GM18520 (cell line): ENCODE measurements around the gene KCNK1.
"Not testable (repeated sequence)": the region's sequence is repeated elsewhere in the genome, so short reads cannot be mapped to it uniquely, and the experiment has no call there.

Source experiments
- ATAC-seq: cut with Tn5 transposase; IDR thresholded peaks from one replicate; pipeline ENCODE4 v1.9.1; 2021; ENCODE audit not compliant: unreplicated experiment

Gene KCNK1

DNA sequence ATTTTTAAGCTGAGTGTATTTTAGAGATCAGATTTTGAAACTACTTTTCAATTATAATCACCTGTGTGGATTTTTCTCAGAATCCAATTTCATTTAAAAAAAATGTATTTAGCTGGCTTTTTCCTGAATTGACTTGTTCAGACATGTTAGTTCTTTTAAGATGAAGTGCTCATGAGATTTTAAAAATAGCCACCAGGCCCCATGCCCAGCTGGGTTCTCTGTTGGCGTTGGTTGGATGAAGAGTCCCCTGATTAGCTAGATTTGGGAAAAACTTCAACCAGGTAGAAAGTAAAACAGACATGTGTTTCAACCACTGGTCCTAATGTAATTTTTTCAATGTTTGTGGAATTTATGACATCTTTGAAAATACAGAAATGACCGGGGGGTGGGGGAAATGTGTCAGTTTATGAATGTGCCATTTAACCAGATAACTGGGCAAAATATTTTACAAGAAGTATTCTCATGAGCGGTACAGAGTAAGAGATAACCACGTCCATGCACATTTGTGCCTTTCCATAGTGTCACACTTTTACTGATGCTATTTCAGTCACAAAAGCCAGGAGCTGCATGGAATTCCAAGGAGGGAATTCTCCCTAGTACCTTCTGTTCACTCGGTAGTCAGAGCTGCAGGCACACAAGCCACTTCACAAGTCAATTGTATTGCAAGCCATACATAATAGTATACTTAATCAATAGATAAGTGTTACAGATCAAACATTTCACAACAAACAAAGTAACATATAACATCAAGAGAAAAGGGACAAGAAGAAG, 51.1 kb downstream of the KCNK1 start:
- no peak for ATAC-seq

DNA sequence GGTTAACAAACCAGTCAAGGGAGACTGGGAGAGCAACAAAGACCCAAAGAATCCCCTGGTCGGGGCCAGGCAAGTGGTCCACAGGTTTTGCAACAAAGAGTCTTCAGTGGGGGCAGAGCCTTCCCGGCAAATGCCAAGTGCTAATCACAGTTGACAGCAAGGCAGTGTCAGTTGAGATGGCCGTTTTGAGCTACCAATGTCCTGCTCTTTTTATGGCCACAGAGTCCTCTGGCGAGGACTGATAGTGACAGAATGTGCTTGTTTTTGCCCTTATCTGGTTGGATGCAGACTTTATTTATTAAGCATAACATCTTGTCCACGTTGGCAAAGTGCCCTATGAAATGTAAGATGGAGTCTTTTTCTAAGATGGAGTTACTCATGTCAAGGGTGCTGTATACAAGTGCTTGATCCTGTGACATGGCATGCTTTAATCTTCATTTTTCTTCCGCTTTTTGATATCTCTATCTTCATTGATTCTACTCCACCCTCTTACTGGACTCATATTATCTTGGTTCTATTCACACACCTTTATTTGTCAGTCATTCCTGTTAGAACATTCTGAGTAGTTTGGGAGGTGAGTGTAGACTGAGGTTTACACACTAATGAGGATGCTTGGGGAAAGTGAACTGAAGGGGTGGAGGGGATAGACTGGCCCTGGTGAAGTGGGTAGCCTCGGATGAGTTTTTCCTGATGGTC, 51.8 kb downstream of the KCNK1 start:
- no peak for ATAC-seq

DNA sequence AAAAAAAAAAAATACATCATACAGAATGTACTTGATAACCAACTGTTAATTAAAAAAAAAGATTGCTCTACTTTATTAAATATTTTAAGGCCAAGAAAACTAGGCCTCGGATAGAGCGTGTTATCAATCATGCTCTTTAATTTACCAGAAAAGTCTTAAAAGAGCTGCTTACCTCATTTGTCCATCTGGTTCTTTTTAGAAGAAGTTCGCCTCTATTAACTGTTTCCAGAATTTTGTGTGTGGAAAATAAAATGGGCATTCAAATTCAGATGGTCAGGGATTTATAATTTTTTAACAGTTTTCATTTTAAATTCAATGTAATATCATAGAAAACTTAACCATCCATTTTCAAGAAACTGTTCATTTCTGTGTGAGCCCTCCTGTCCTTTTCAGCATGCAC, 53.8 kb downstream of the KCNK1 start:
- no peak for ATAC-seq

DNA sequence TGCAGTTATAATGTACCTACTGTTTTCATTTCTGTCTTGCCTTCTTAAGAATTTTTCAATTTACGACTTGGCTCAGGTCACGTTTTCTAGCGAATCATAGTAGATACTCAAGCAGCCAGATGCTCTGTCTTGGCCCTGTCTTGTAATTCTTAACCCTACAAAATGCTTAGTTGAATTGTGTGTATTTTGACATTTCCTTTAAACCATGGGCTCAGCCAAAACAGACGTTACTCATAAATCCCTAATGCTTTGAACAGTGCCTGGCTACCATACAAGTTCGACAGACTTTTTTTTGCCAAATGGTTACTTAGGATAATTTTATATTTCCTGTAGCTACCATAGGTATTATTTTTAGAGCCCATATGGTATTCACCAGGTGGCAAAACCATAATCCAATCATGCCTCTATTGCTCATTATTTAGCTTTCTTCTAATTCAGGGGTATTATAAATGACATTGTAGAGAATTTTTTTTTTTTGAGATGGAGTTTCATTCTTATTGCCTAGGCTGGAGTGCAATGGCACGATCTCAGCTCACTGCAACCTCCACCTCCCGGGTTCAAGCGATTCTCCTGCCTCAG, 54.3 kb downstream of the KCNK1 start:
- no peak for ATAC-seq

DNA sequence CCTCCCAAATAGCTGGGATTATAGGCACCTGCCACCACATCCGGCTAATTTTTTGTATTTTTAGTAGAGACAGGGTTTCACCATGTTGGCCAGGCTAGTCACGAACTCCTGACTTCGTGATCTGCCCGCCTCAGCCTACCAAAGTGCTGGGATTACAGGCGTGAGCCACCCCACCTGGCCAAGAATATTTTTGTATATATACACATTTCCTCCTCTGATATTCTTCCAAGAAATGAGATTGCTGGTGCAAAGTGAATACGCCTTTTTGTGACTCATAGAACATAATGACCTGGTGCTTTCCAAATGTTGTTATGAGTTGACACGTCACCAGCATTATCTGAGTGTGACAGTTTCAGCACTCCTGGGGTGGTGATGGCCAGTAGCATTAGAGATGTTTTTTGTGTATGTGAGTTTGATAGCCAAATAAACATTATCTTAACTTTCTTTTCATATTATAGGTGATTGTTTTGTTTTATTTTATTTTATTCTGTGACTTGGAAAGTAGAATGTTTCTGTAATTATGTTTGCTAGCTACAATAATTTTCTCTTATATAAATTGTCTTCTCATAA, 54.9 kb downstream of the KCNK1 start:
- ATAC-seq, result peak; percentile 81

DNA sequence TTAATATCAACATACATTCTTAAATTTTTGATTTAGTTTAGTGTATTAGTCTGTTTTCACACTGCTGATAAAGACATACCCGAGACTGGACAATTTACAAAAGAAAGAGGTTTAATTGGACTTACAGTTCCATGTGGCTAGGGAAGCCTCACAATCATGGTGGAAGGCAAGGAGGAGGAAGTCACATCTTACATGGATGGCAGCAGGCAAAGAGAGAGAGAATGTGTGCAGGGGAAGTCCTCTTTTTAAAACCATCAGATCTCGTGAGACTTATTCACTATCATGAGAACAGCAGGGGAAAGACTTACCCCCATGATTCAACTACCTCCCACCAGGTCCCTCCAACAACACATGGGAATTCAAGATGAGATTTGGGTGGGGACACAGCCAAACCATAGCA, 56.5 kb downstream of the KCNK1 start:
- not testable (repeated sequence) for ATAC-seq

DNA sequence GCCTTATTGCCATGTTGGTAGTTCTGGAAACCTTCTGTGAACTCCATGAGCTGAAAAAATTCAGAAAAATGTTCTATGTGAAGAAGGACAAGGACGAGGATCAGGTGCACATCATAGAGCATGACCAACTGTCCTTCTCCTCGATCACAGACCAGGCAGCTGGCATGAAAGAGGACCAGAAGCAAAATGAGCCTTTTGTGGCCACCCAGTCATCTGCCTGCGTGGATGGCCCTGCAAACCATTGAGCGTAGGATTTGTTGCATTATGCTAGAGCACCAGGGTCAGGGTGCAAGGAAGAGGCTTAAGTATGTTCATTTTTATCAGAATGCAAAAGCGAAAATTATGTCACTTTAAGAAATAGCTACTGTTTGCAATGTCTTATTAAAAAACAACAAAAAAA, 57.4 kb downstream of the KCNK1 start:
- no peak for ATAC-seq

DNA sequence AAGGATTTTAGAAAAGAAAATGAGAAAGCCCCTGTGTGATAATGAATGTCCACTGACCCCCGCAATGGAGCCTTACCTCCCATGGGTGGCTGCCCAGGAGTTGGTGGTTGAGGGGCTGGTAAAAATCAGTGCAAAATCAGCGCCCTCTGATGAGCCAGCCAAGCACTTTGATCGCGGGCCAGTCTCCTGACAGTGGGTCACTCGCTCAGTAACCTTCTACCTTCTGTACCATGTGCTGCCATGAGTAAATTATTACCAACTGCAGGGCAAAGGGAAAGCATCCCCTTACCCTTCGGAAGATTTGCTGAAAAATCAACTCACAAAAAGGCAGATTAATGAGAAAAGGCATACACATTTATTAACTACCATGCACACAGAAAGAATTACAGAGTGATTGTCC, 58.8 kb downstream of the KCNK1 start:
- ATAC-seq, result no peak

DNA sequence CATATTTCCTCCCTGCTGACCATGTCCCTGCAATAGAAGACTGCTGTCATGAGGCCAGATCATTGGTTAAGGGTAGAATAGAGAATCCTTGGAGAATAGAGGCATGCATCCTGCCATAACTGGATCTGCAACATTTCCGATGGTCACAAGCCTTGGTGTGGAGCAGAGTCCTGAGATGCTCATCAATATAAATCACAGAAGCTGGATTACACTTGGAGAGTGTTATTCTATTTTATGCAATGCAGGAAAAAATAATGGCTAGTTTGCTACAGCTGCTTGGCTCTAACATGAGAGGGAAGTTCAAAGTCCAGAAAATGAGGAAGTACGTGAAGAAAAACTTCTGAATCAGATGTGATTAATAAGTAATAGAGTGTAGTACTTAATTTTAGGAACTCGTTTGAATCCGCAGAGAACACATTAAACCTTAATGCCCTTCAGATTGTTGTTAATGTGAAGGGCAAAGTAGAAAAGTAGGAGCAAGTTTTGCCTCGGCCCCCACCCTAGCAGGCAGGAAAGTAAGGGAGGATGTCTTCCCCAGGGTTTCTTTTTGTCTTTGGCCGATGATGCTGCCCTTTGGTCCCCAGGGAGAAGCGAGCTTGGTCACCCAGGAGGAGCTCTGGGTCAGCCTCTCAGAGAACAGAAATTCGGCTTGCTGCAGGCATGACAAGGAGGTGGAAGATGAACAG, 59.5 kb downstream of the KCNK1 start:
- no peak for ATAC-seq

DNA sequence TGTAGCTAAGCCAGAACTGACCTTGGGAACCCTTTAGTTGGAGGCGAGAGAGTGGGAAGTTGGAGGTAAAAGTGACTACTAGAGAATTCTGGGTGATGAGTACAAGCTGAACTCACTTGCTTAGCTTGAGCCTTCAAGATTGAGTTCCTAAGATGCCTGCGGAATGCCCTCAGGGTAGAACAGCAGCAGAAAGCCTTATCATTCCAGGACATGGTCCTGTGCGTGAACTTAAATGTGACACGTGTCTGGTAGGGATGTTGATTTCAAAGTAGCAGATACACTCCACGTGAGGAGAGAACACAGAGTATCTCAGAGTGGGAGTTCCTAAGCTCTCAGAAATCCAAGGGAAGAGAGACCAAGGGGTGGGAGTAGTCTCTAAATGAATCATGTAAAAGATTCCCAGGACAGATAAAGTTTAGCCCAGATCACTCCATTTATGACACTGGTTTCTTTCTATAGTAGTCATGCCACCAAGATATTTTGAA, 60.1 kb downstream of the KCNK1 start:
- no peak for ATAC-seq

DNA sequence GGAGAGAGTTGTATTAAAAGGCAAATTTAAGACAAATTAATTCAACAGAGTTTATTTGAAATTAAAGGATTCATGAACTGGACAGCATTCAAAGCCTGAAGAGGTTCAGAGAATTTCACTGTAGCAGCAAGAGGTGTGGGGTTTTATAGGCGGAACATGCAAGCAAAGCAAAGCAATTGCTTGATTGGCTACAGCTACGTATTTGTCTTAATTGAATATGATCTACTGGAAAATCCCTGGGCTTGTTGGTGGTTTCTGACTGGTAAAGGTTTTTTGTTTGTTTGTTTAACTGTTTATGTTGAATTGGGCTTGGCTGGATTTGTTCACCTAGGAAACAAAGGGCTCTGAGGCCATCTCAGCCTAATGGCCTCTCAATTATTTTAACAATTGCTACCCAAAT, 61.5 kb downstream of the KCNK1 start:
- no peak for ATAC-seq

DNA sequence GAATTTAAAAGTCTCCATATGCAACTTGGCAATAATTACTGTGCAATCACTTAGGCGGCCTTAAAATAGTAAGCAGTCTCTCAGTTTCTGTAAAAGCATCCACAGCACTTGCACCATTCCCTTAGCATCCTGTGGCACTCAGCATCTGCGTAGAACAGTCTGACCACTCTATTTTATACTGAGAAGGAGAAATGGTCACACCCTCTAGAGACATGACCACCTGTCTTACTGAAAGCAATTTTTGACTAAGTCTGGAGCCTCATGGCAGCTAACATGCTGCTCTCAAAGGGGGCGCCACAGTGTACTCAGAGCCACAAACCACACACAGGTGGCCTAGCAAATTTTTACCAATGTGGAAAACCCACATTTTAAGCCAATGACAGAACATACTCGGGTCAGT, 62.0 kb downstream of the KCNK1 start:
- peak; percentile 93 for ATAC-seq

DNA sequence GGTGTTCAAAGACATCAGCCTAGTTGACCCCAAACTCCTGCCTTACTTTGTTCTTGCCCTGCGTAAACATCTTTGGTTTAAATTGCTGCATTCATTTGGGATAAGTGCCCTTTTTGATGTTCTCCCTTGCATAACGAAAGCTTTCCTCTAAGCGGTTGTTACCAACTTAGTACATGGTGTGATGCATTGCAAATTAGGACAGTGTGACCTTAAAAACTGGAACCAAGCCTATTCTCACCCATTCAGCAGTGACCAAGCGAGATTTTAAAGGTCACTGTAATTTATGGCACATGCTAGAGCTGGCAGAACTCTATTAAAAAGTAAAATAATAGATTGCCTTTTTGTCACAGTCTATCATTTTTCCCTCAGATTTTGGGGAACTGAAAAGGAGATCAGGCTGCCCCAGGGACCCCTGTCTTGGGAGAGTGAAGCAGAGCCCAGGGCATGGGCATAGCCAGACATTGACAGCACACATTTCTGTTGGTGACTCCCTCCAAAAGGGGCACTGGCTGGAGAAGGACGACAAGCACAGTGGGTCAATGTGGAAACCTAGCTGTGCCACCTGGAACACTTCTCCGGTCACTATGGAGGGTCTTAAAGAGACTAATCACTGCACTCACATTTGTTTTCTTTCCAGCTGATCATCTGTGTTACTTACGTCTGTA, 63.9 kb downstream of the KCNK1 start:
- no peak for ATAC-seq

DNA sequence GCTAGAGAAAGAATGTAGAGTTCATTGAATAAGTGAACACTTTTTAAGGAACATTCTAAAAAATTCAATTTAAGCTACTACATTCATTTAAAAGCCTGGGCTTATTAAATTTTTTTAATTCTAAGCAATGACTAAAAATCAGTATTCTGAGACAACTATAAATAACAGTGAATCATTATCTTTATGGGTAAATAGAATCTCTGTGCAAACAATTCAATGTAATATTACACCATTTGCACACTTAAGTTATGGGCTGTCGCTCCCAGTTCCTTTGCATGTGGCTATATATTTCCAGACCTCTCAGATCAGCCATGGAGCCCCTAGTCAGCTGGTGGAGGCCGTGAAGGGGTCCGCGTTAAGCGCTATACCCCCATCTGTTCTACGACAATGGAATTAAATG, 65.1 kb downstream of the KCNK1 start:
- no peak for ATAC-seq

DNA sequence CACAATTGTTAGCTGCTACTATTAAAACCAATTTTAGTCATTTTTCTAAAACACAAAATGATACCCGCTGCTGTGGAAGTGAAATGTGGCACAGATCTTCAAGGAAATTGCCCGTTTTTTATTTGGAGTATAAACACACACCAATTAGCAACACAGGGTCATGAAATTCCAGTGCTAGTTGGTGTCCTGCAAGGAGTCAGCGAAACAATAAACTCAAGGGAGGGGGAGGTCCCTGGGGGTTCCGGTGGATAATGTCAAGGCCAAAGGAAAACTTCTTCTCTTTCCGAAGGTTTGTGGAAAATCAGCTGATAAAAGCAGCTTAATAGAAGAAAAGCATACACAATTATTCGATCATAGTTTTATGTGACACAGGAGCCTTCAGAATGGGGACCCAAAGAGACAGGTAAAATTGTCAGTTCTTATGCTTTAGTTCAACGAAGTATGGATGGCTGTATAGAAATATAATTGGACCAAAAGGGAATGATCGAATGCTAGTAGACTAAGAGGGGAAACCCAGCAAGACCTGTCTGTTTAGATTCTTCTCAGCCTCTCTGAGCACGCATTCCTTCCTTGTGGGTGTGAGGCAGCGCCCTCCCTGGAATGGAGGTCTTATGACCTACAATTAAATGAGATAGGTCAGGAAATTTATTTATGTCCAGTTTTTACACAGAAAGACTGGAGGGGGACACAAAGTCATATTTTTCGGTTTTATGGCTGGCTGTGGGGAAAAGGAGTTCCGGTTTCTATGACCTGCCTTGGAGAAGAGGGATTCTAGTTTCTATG, 65.9 kb downstream of the KCNK1 start:
- no peak for ATAC-seq

DNA sequence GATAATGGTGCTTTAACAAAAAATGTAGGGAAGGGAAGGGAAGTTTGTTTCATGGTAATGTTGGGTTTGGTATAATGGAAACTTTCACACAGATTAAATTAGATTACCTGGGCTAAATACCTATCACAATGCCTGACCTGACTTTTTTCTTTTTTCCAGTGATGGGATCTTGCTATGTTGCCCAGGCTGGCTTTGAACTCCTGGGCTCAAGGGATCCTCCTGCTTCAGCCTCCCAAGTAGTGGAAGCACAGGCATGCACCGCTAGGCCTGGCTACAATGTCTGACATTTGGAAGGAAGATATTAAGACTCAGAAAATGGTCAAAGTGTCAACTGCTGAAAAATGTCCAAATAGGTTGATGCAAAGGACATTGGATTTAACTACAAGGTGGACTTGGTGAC, 67.4 kb downstream of the KCNK1 start:
- no peak for ATAC-seq

DNA sequence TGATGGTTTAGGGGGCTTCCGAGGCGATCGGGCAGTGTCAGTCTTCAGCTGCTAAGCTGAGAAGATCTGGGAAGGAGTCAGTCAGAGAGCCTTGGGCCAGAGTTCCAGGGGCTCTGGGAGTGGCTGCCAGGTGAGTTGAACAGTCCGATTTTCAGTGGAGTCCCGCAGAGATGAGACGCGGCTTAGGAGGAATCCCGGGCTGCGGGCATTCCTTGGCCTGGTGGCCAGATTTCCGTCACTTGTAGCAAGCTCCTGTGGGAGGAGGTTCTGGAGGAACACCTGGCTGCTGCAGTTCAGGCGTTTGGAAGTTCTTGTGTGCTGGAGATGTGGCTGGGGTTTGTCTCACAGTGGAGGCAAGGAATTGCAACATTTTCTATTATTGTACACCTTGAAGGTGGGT, 72.7 kb downstream of the KCNK1 start:
- ATAC-seq, result not testable (repeated sequence)

DNA sequence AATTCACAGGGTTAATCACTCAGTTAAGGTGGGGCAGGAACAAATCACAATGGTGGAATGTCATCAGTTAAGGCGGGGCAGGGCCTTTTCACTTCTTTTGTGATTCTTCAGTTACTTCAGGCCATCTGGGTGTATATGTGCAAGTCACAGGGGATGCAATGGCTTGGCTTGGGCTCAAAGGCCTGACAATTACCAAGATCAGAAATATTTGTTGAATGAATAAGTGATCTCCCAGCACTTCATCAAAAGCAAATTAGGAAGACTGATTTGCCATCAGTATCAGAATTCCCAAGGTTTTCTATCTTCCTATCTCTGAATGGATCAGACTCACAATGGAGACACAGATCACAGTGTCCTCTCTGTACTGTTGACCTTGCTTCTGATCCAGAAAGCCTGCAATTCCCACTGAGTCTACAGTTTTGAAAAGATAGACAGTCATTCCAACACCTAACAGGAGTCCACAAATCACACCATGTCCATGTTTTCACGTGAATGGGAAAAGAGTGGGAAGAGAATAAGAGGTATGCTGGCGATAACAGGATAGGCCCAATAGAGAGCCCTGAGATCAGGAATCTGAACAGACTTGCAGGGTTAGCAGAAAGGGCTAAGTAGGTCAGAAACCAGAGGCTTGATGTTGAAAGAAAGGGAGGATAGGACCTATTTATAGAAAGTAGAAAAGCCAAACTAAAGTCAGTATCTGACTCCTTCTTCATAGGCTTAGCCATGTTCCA, 75.3 kb downstream of the KCNK1 start:
- ATAC-seq, result no peak

DNA sequence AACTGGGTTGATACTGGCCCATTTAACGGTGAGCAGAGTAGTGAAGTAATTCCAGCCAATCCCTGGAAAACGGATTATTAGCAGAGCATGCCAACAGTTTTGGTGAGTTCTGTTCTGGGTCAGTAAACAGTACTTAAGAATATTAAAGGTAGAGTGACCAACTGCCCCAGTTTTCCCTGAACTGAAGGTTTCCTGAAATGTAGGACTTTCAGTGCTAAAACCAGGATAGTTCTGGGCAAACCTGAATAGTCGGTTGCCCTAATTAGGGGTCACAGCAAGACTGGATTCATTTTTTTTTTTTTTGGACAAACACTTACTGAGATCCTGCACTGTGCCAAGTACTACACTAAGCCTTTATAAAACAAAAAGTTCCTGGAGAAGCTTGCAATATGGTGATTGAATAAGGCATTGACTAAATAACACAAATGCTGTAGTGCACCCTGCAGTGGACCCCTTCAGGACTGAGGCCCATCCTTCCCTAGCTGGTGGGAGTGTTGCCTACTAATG, 75.9 kb downstream of the KCNK1 start:
- no peak for ATAC-seq
